ENCODE data around the gene ACO1.
A peak's percentile ranks its signal among the peaks of the same experiment; 100 is the strongest.

The ACO1 gene

DNA sequence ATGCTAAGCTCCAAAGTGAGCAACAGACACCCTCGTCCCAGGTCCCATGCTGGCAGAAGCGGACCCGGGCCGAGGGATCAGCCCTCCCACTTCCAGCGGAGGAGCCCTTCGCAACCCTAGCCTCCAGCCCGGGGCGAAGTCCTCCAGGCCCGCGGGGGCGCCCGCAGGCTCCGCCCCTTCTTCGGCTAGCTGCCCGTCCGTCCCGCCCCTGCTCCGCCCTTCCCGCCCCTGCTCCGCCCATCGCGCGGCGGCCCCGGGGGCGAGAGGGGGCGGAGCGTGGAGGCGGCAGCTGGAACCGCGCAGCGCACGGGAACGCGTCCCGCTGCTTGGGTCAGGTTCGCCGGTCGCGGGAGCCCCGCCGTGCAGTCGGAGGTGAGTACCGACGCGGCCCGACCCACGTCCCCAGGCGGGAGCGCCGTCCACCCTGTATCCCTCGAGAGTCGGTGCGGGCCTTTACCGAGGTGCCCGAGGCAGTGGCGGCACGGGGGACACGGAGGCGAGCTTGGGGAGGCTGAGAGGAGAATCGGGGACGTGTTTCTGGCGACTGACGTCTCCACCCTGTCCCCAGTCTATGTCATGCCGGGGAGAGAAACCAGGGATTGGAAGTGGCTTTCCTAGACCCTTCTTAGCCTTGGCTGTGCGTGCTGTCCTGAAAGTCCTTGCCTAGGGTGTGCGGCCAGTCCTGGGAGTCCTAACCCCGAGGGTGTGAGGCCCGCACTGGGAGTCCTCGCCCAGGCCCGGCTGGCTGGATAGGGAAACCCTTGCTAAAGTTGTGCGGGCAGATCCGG lies at the start of gene ACO1:
Gene ACO1, plus strand, starts transcription at position 280 of the 788 bp plus-strand sequence. CDS start 20,864 bp downstream, outside the sequence.
- Histone ChIP-seq H3K4me1 (peaks cover 0 to 30% (median 13%) of the 10 kb centered on the region in 4 donors), H3K27ac (peak within 1 kb of the TSS; percentile 86 to 88), H3K27me3 (no peaks in the 10 kb centered on the region), H3K4me3 (peak within 1 kb of the TSS; percentile 66 to 77), H3K9me3 (no peaks in the 10 kb centered on the region), H3K36me3 (no peaks in the 10 kb centered on the region)
- DNase-seq = peak; percentile 85 to 94
- TF ChIP-seq, protein P1, sequence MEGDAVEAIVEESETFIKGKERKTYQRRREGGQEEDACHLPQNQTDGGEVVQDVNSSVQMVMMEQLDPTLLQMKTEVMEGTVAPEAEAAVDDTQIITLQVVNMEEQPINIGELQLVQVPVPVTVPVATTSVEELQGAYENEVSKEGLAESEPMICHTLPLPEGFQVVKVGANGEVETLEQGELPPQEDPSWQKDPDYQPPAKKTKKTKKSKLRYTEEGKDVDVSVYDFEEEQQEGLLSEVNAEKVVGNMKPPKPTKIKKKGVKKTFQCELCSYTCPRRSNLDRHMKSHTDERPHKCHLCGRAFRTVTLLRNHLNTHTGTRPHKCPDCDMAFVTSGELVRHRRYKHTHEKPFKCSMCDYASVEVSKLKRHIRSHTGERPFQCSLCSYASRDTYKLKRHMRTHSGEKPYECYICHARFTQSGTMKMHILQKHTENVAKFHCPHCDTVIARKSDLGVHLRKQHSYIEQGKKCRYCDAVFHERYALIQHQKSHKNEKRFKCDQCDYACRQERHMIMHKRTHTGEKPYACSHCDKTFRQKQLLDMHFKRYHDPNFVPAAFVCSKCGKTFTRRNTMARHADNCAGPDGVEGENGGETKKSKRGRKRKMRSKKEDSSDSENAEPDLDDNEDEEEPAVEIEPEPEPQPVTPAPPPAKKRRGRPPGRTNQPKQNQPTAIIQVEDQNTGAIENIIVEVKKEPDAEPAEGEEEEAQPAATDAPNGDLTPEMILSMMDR (IDR thresholded peaks at IDR 0.05) = peak in 1 of 2 experiments; percentile 10
- intact Hi-C loops (cut with DNase I; ENCODE audit: low total_unique reads) = loop anchor here (5.0 kb wide), 1 partner anchor 48 kb away; no protein-coding TSS in a partner anchor

DNA sequence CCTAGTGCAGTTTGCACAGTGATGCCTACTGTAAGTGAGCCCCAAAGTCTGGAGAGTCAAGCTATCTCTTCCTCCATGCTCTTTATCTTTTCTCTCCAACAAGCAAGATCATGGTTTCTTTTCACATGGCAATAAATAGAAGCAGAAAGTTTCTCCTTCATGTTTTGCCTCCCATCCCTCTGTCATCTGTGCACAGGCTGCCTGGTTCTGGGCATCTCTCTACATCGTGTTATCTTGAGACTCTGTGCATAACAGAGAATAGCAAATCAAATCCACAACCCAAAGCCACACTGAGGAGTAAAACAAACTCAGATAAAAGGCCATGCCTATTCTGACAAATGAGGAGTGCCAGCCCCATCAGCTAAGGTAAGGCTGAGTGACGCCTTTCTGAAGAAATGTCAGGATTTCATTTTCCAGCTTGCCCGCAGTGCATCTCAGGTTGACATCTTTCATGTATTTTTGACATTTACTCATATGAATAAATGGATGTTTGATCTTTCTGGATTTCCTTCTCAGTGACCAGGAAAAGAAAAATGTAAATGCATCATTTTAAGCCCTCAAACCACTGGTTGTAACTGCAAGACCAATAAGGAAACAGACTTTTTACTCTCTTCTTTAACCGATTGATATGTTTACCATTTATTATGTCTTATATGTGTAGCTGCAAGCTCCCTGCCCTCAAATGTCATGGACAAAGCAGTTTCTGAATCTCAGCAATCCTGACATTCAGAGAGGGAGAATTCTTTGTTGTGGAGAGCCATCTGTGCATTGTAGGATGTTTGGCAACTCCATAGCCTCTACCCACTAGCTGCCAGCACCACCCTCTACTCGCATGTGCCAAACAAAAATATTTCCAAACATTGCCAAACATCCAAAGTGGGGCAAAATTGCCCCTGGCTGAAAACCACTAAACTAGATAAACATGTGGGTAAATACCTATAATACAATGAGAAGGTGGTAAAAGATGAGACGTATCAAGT lies 49.2 kb upstream of the ACO1 start:
- no peak overlapping the region for H3K4me3 ChIP-seq
- H3K9me3 ChIP-seq = no peaks in the 10 kb centered on the region
- intact Hi-C loops (cut with DNase I; ENCODE audit: low total_unique reads) = no loop called here
- no peaks in the 10 kb centered on the region for H3K27me3 ChIP-seq
- no peaks in the 10 kb centered on the region for H3K36me3 ChIP-seq
- TF ChIP-seq, protein P1 (IDR thresholded peaks at IDR 0.05) = no peak
- no peak overlapping the region for H3K27ac ChIP-seq
- no peaks in the 10 kb centered on the region for H3K4me1 ChIP-seq
- DNase-seq = no peak

DNA sequence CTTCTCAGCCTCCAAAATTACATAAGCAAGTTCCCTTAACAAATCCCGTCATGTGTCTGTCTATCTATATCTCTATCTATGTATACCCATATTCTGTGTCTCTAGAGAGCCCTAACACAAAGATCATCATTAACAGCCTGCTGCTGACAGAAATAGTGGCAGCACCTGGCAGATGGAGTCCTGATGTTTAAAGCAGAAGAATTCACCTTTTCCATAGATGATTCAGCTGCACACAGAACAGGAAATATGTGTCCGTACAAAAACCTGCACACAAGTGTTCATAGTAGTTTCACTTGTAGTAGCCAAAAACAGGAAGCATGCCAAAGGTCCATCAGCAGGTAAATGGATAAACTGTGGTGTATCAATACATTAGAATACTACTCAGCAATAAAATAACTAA lies 45.0 kb upstream of the ACO1 start:
- no peak overlapping the region for H3K27ac ChIP-seq
- no peaks in the 10 kb centered on the region for H3K36me3 ChIP-seq
- no peak for DNase-seq
- no peak overlapping the region for H3K4me3 ChIP-seq
- intact Hi-C loops (cut with DNase I; ENCODE audit: low total_unique reads) = no loop called here
- no peaks in the 10 kb centered on the region for H3K4me1 ChIP-seq
- no peaks in the 10 kb centered on the region for H3K9me3 ChIP-seq
- H3K27me3 ChIP-seq = no peaks in the 10 kb centered on the region
- TF ChIP-seq, protein P1 (IDR thresholded peaks at IDR 0.05) = no peak

DNA sequence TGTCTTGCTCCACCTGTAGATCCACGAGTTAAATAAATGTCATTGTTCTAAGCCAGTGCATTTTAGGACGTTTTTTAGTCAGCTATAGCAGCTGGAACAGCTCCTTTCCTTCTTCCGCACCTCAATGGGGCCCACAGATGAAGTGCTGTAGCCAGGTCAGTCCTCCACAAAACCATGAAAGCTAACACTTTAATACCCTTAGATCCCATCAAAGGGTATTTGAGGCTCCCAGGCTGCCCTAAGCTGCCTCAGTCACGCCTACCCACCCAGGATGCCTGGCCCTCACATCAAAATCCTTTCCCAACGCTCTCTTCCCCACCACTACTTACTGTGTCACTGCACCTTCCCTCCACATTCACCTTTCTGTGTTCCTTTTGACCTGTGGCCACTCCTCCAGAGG lies 44.1 kb upstream of the ACO1 start:
- no peak for DNase-seq
- TF ChIP-seq, protein P1 (IDR thresholded peaks at IDR 0.05) = no peak
- Histone ChIP-seq H3K4me3 (no peak overlapping the region), H3K9me3 (no peaks in the 10 kb centered on the region), H3K36me3 (no peaks in the 10 kb centered on the region), H3K27ac (no peak overlapping the region), H3K27me3 (no peaks in the 10 kb centered on the region), H3K4me1 (no peaks in the 10 kb centered on the region)
- intact Hi-C loops (cut with DNase I; ENCODE audit: low total_unique reads) = no loop called here

DNA sequence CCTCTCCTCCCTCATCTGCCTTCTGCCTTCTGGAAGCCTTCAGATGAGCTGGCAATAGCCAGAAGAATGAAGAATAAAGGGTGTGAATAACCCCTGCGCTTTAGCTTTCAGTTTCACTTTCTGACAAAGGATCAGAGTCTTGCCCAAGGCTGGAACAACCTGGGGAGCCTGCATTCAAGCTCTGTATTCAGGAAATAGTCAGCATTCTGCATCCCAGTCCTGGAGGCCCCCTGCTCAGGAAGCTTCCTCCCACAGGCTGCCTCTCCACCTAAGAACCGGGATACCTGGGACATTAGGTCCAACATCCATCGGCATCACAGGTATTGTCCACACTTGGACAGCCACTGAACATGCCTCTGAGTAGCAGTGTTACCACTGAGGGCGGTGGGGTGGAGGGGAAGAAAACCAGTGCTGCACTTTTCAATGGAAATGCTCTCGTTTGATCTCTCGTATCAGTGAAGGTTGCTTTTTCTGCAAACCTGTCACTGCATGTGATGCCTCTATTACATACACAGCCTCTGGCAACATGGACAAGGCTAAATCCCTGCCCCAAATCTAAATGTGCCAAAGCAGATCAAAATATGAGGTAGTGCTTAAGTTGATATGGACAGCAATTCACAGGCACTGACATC lies 39.8 kb upstream of the ACO1 start:
- Histone ChIP-seq H3K27me3 (no peaks in the 10 kb centered on the region), H3K4me1 (no peaks in the 10 kb centered on the region), H3K4me3 (no peak overlapping the region), H3K36me3 (no peaks in the 10 kb centered on the region), H3K9me3 (no peaks in the 10 kb centered on the region), H3K27ac (no peak overlapping the region)
- intact Hi-C loops (cut with DNase I; ENCODE audit: low total_unique reads) = no loop called here
- no peak for DNase-seq
- TF ChIP-seq, protein P1 (IDR thresholded peaks at IDR 0.05) = no peak

Measured in tibial artery (tissue), 4 donors.